GM10266 (cell line): ENCODE results near the gene CYB5B.
A peak's percentile ranks its signal among the peaks of the same experiment; 100 is the strongest.

Experiments used
- DNase-seq: peaks from one replicate; pipeline ENCODE4 v3.0.0; 2012; ENCODE audit errors: extremely low spot score
- TF ChIP-seq, protein P1 (sequence below): IDR thresholded peaks from 2 replicates; pipeline ENCODE4 v1.5.1; 2012; ENCODE audit warnings: mild to moderate bottlenecking, low read depth; ENCODE audit not compliant: control insufficient read depth, insufficient read depth; ENCODE audit errors: missing control alignments

CYB5B gene

DNA sequence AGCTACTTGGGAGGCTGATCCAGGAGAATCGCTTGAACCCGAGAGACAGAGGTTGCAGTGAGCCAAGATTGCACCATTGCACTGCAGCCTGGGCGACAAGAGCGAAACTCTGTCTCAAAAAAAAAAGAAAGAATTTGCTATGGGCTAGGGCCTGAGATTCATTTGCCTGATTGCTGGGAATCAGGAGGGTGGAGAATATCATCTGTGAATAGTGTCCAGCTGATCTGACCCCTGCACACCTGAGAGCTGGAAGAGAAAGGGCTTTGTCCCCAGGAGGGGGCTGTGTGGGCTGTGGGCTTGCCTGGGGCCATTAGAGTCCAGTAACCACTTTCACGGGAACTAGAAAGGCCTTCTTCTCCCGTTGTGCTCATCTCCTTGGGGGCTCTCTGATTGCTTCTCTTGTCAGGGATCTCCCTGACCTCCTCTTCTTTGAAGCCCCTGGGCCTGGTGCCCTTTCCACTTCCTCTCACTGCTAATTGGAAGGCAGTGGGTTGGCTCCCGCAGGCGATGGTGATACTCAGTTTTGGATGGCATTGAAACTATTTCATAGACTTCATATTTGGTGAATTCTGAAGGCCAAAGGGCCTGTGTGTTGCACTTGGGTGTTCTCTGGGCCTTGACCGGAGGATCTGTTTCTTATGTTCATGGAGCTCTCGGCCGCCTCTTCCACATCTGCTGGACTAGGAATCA is 75.3 kb downstream of the CYB5B start:
- no peak for DNase-seq
- TF ChIP-seq, protein P1, sequence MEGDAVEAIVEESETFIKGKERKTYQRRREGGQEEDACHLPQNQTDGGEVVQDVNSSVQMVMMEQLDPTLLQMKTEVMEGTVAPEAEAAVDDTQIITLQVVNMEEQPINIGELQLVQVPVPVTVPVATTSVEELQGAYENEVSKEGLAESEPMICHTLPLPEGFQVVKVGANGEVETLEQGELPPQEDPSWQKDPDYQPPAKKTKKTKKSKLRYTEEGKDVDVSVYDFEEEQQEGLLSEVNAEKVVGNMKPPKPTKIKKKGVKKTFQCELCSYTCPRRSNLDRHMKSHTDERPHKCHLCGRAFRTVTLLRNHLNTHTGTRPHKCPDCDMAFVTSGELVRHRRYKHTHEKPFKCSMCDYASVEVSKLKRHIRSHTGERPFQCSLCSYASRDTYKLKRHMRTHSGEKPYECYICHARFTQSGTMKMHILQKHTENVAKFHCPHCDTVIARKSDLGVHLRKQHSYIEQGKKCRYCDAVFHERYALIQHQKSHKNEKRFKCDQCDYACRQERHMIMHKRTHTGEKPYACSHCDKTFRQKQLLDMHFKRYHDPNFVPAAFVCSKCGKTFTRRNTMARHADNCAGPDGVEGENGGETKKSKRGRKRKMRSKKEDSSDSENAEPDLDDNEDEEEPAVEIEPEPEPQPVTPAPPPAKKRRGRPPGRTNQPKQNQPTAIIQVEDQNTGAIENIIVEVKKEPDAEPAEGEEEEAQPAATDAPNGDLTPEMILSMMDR: no peak

- TF ChIP-seq, protein P1: no peak
- no peak for DNase-seq
Measured at GRCh38 chr16:69500496-69500895, 76.1 kb downstream of the CYB5B start.

DNA sequence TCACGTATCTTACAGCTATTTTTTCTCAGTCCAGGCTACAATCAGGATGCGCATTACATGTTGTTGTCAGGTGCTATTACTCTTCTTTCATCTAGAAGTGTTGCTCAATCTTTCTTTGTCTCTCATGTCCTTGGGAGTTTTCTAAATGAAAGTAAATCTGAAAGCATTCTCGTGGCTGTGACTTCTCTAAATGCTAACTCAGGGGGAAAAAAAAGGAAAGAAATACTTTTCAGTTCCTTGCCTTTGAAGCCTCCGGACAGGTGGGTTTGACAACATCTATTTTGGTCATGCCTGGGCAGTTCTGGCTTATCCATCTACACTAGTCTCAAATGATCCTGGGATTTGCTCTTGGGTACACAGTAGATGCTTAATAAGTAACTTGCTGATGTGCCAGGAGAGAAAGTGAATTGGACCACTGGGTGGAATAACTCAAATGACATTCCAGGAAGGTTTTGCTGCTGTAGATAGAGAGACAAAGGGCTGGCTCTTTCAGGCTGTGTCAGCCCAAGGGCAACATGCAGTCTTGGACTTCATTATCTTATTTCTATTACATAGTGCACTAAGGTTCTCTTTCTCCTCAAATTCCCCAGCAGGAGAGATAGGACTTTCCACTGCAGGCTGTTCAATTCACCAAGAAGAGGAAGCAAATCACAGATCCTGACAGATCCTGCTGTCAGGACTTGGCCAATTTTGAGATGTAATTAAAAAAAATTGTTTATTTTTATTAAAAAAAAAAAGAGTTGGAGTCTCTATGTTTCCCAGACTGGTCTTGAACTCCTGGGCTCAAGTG is 77.7 kb downstream of the CYB5B start:
- peak; percentile 33 for DNase-seq
- TF ChIP-seq, protein P1: no peak

- no peak for DNase-seq
Measured at GRCh38 chr16:69503244-69503643, 78.8 kb downstream of the CYB5B start.

DNA sequence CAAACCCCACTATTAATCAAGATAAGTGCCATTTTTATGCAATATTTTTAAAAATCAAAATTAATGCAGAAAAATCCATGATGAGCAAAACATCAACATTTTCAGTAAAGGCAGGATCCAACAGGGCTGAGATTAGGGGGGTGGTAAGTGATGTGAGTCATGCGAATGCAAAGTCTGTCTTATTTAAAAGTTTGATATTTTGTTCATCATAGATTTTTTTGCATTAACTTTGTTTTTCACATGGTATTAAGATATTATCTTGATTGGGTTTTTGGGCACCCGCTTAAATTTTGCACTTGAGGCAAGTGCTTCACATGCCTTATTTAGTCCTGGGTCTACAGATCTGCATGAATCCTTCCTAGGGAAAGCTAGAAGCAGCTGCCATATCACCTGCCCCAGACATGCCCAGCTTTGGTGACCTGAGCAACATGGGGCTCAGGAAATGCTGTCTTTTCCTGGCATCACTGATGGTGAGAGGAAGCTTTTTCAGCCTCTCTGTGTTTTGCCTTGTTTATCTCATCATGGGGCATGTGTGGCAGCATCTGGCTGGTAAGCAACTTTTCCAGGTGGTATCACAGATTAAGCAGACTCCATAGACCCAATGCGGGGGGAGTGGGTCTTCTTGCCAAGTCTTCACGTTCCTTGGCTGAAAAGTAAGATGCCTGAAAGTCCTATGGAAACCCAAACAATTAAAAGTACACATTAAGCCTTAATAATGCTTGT is 83.8 kb downstream of the CYB5B start:
- TF ChIP-seq, protein P1: no peak
- DNase-seq: no peak

More at GRCh38 chr16:69503244-69503643, 78.8 kb downstream of the CYB5B start:
- TF ChIP-seq, protein P1: no peak

GRCh38 chr16:69509125-69509524 is 84.7 kb downstream of the CYB5B start:
- no peak for DNase-seq

More at GRCh38 chr16:69509125-69509524, 84.7 kb downstream of the CYB5B start:
- TF ChIP-seq, protein P1: no peak
